ENCODE results near the gene IFNL2. TPM values are rescaled to one million over a fixed set of nuclear protein-coding genes. Genes with fewer than 3 reads are reported as not detected.
"Not testable (repeated sequence)": the region's sequence is repeated elsewhere in the genome, so short reads cannot be mapped to it uniquely, and the experiment has no call there.

The IFNL2 gene
- total and polyA plus RNA-seq, 4 experiments from 2014 or later = not detected

- Histone ChIP-seq H3K27ac (ENCODE audit: low read depth, low read length) (no peak overlapping the region), H3K36me3 (ENCODE audit: insufficient read depth, low read length) (no peaks in the 10 kb centered on the region), H3K27me3 (ENCODE audit: insufficient read depth, low read length) (no peaks in the 10 kb centered on the region), H3K4me3 (ENCODE audit: low read length in 2 of 2) (no peak overlapping the region), H3K4me1 (ENCODE audit: insufficient read depth, low read length) (no peaks in the 10 kb centered on the region), H3K9me3 (ENCODE audit: control insufficient read depth in 1 of 2, low read length in 2 of 2) (no peaks in the 10 kb centered on the region)
- Mint-ChIP-seq H3K4me1 (peaks cover 0 to 9% (median 4%) of the 10 kb centered on the region in 4 donors), H3K9me3 (no peaks in the 10 kb centered on the region), H3K36me3 (peaks cover 14% of the 10 kb centered on the region in 2 donors), H3K27me3 (no peaks in the 10 kb centered on the region), H3K4me3 (no peak overlapping the region), H3K27ac (no peak overlapping the region)
- DNase-seq = no peak
- ChIA-PET CTCF (ENCODE audit: partially characterized antibody) (no interaction called here), POLR2A (ENCODE audit: partially characterized antibody) (no interaction called here)
- intact Hi-C loops (cut with micrococcal nuclease) = no loop called here
These were observed 36.7 kb downstream of the IFNL2 start for GRCh38 chr19:39304701-39305571.

- no peaks in the 10 kb centered on the region for H3K36me3 ChIP-seq (ENCODE audit: insufficient read depth, low read length)
- H3K4me1 Mint-ChIP-seq = peaks cover 0 to 12% (median 4%) of the 10 kb centered on the region in 4 donors
- H3K27ac Mint-ChIP-seq = peak overlapping the region in 1 of 7 donors; percentile 25
- DNase-seq = no peak
- H3K27ac ChIP-seq (ENCODE audit: low read depth, low read length) = no peak overlapping the region
- ChIA-PET POLR2A (ENCODE audit: partially characterized antibody) (no interaction called here), CTCF (ENCODE audit: partially characterized antibody) (interaction anchor here (0.7 kb wide), 1 partner anchor 196 kb away, joined by 3 read pairs; no protein-coding TSS in a partner anchor)
- intact Hi-C loops (cut with micrococcal nuclease) = no loop called here
- no peaks in the 10 kb centered on the region for H3K27me3 Mint-ChIP-seq
- H3K9me3 ChIP-seq (ENCODE audit: control insufficient read depth in 1 of 2, low read length in 2 of 2) = no peaks in the 10 kb centered on the region
- H3K4me3 ChIP-seq (ENCODE audit: low read length in 2 of 2) = no peak overlapping the region
- peaks cover 20 to 24% of the 10 kb centered on the region in 2 donors for H3K36me3 Mint-ChIP-seq
- H3K9me3 Mint-ChIP-seq = no peaks in the 10 kb centered on the region
- no peaks in the 10 kb centered on the region for H3K4me1 ChIP-seq (ENCODE audit: insufficient read depth, low read length)
- H3K4me3 Mint-ChIP-seq = no peak overlapping the region
- H3K27me3 ChIP-seq (ENCODE audit: insufficient read depth, low read length) = no peaks in the 10 kb centered on the region
These were observed 37.9 kb downstream of the IFNL2 start for GRCh38 chr19:39306075-39306474.

- Mint-ChIP-seq H3K27ac (peak overlapping the region in 1 of 7 donors; percentile 86), H3K27me3 (no peaks in the 10 kb centered on the region), H3K36me3 (peaks cover 29 to 33% of the 10 kb centered on the region in 2 donors), H3K4me1 (peaks cover 2 to 14% (median 4%) of the 10 kb centered on the region in 4 donors), H3K4me3 (peak overlapping the region in 2 of 8 donors; percentile 29 to 66), H3K9me3 (no peaks in the 10 kb centered on the region)
- ChIA-PET CTCF (ENCODE audit: partially characterized antibody) (no interaction called here), POLR2A (ENCODE audit: partially characterized antibody) (no interaction called here)
- Histone ChIP-seq H3K4me3 (ENCODE audit: low read length in 2 of 2) (no peak overlapping the region), H3K27me3 (ENCODE audit: insufficient read depth, low read length) (no peaks in the 10 kb centered on the region), H3K9me3 (ENCODE audit: control insufficient read depth in 1 of 2, low read length in 2 of 2) (no peaks in the 10 kb centered on the region), H3K27ac (ENCODE audit: low read depth, low read length) (no peak overlapping the region), H3K4me1 (ENCODE audit: insufficient read depth, low read length) (no peaks in the 10 kb centered on the region), H3K36me3 (ENCODE audit: insufficient read depth, low read length) (no peaks in the 10 kb centered on the region)
- DNase-seq = no peak
- intact Hi-C loops (cut with micrococcal nuclease) = no loop called here
These were observed 39.0 kb downstream of the IFNL2 start for GRCh38 chr19:39307046-39307821.

- ChIA-PET POLR2A (ENCODE audit: partially characterized antibody) (no interaction called here), CTCF (ENCODE audit: partially characterized antibody) (no interaction called here)
- Mint-ChIP-seq H3K27ac (no peak overlapping the region), H3K4me1 (peaks cover 2 to 14% (median 4%) of the 10 kb centered on the region in 4 donors), H3K36me3 (peaks cover 33 to 37% of the 10 kb centered on the region in 2 donors), H3K9me3 (no peaks in the 10 kb centered on the region), H3K27me3 (no peaks in the 10 kb centered on the region), H3K4me3 (no peak overlapping the region)
- H3K4me1 ChIP-seq (ENCODE audit: insufficient read depth, low read length) = no peaks in the 10 kb centered on the region
- no peak overlapping the region for H3K27ac ChIP-seq (ENCODE audit: low read depth, low read length)
- no peaks in the 10 kb centered on the region for H3K9me3 ChIP-seq (ENCODE audit: control insufficient read depth in 1 of 2, low read length in 2 of 2)
- DNase-seq = no peak
- intact Hi-C loops (cut with micrococcal nuclease) = no loop called here
- H3K27me3 ChIP-seq (ENCODE audit: insufficient read depth, low read length) = no peaks in the 10 kb centered on the region
- H3K36me3 ChIP-seq (ENCODE audit: insufficient read depth, low read length) = no peaks in the 10 kb centered on the region
- no peak overlapping the region for H3K4me3 ChIP-seq (ENCODE audit: low read length in 2 of 2)
These were observed 39.8 kb downstream of the IFNL2 start for GRCh38 chr19:39307822-39308530.

GRCh38 chr19:39308531-39309304, 40.5 kb downstream of the IFNL2 start:
- Histone ChIP-seq H3K4me3 (ENCODE audit: low read length in 2 of 2) (no peak overlapping the region), H3K27me3 (ENCODE audit: insufficient read depth, low read length) (no peaks in the 10 kb centered on the region), H3K4me1 (ENCODE audit: insufficient read depth, low read length) (no peaks in the 10 kb centered on the region), H3K36me3 (ENCODE audit: insufficient read depth, low read length) (no peaks in the 10 kb centered on the region), H3K27ac (ENCODE audit: low read depth, low read length) (no peak overlapping the region), H3K9me3 (ENCODE audit: control insufficient read depth in 1 of 2, low read length in 2 of 2) (no peaks in the 10 kb centered on the region)
- ChIA-PET CTCF (ENCODE audit: partially characterized antibody) (interaction anchor here (1.2 kb wide), 1 partner anchor 19 kb away, joined by 3 read pairs; no protein-coding TSS in a partner anchor), POLR2A (ENCODE audit: partially characterized antibody) (interaction anchor here (0.5 kb wide), 1 partner anchor 136 kb away, joined by 3 read pairs; the partner anchor contains the start of gene SUPT5H)
- H3K27ac Mint-ChIP-seq = peak overlapping the region in 3 of 7 donors; percentile 36 to 55 (median 44)
- H3K36me3 Mint-ChIP-seq = peaks cover 37 to 43% of the 10 kb centered on the region in 2 donors
- H3K9me3 Mint-ChIP-seq = no peaks in the 10 kb centered on the region
- H3K4me3 Mint-ChIP-seq = peak overlapping the region in 1 of 8 donors; percentile 17
- peaks cover 2 to 16% (median 4%) of the 10 kb centered on the region in 4 donors for H3K4me1 Mint-ChIP-seq
- intact Hi-C loops (cut with micrococcal nuclease) = no loop called here
- no peaks in the 10 kb centered on the region for H3K27me3 Mint-ChIP-seq
- no peak for DNase-seq

- H3K27me3 Mint-ChIP-seq; H3K36me3 ChIP-seq (ENCODE audit: insufficient read depth, low read length); H3K4me1 ChIP-seq (ENCODE audit: insufficient read depth, low read length); H3K27me3 ChIP-seq (ENCODE audit: insufficient read depth, low read length); DNase-seq; H3K4me3 ChIP-seq (ENCODE audit: low read length in 2 of 2); H3K9me3 Mint-ChIP-seq; H3K4me3 Mint-ChIP-seq; H3K9me3 ChIP-seq (ENCODE audit: control insufficient read depth in 1 of 2, low read length in 2 of 2); H3K27ac ChIP-seq (ENCODE audit: low read depth, low read length); intact Hi-C loops (cut with micrococcal nuclease); POLR2A ChIA-PET (ENCODE audit: partially characterized antibody): not testable (repeated sequence)
- CTCF ChIA-PET (ENCODE audit: partially characterized antibody) = interaction anchor here (1.2 kb wide), 1 partner anchor 18 kb away, joined by 3 read pairs; no protein-coding TSS in a partner anchor
- Mint-ChIP-seq H3K4me1 (peaks cover 2 to 14% (median 4%) of the 10 kb centered on the region in 4 donors), H3K36me3 (peaks cover 39 to 44% of the 10 kb centered on the region in 2 donors), H3K27ac (peak overlapping the region in 1 of 7 donors; percentile 8)
These were observed 41.1 kb downstream of the IFNL2 start for GRCh38 chr19:39309305-39309670.
